K562 (cell line): Measurements from ENCODE around the gene SPHK2. TPM values are rescaled to one million over a fixed set of nuclear protein-coding genes. Genes with fewer than 3 reads are reported as not detected.
A peak's percentile ranks its signal among the peaks of the same experiment; 100 is the strongest.

ENCODE experiments used
- ATF1 ChIP-seq, 2 experiments: fragments of 450-650 bp in 1 of 2; IDR thresholded peaks; 2 replicates each; pipeline ENCODE4 v1.6.1; 2016; ENCODE audit warnings: missing compliant biosample characterization in 1 of 2, missing genetic modification characterization in 1 of 2
- ELF1 ChIP-seq: fragments of 200-800 bp; sonication (Bioruptor generic); IDR thresholded peaks from 2 replicates; pipeline ENCODE4 v1.6.1; 2016; ENCODE audit warnings: missing genetic modification characterization, missing compliant biosample characterization
- JUN ChIP-seq, 2 experiments: sonication (generic) in 1 of 2; formaldehyde crosslinking in 1 of 2; IDR thresholded peaks; 2 replicates each; pipeline versions ENCODE4 v1.6.1 to v1.8.0; 2012 to 2022; ENCODE audit warnings: borderline replicate concordance in 2 of 2, mild to moderate bottlenecking in 2 of 2, improper control_type of control experiment in 1 of 2, low read depth in 1 of 2, low read length in 1 of 2, missing genetic modification reagents in 1 of 2
- MAFK ChIP-seq: IDR thresholded peaks from 2 replicates; pipeline ENCODE4 v1.6.1; 2011; ENCODE audit warnings: low read length, improper control_type of control experiment
- NFATC3 ChIP-seq: fragments of 450-650 bp; IDR thresholded peaks from 2 replicates; pipeline ENCODE4 v1.6.1; 2017; ENCODE audit warnings: mild to moderate bottlenecking
- PHB ChIP-seq: fragments of 250-450 bp; sonication (Bioruptor Pico); IDR thresholded peaks from 2 replicates; pipeline ENCODE4 v1.5.0; 2021
- TEAD2 ChIP-seq: fragments of 450-650 bp; IDR thresholded peaks from 2 replicates; pipeline ENCODE4 v1.6.1; 2016; ENCODE audit warnings: missing genetic modification characterization, control low read depth, missing compliant biosample characterization
- ZNF174 ChIP-seq: fragments of 250-450 bp; sonication (Bioruptor Pico); IDR thresholded peaks from 2 replicates; pipeline ENCODE4 v1.4.0; 2020; ENCODE audit warnings: mild to moderate bottlenecking
- ZNF212 ChIP-seq: fragments of 450-650 bp; formaldehyde crosslinking; IDR thresholded peaks from 2 replicates; pipeline ENCODE4 v1.4.0; 2020; ENCODE audit warnings: mild to moderate bottlenecking
- polyA plus RNA-seq, 8 experiments: library from polyadenylated mRNA; depleted of rRNA in 4 of 8; stranded (reverse) in 5 of 8; unstranded in 3 of 8; fragments of >200 nt; fragmentation: Nextera tagmentation in 2 of 8; fragmentation: Illumina TruSeq in 1 of 8; extraction: Ambion mirVana in 2 of 8; extraction: Trizol in 1 of 8; gene quantifications; 2 replicates each; pipeline versions ENCODE4 v1.2.1 to v1.2.3, GENCODE V29; 2011 to 2014; ENCODE audit warnings: inconsistent platforms in 1 of 8, missing spikeins in 1 of 8
- total RNA-seq, 7 experiments: library from RNA; depleted of rRNA in 6 of 7; stranded (reverse); fragments of >200 nt in 6 of 7; fragmentation: Illumina TruSeq in 2 of 7; extraction: Trizol in 2 of 7; gene quantifications; 2 replicates each; pipeline versions ENCODE4 v1.2.1 to v1.2.3, GENCODE V29; 2011 to 2021; ENCODE audit warnings: low replicate concordance in 1 of 7
- TF ChIP-seq, protein P1 (sequence below): fragments of 450-650 bp; formaldehyde crosslinking; IDR thresholded peaks from 2 replicates; pipeline ENCODE4 v1.4.0; 2020; ENCODE audit warnings: mild to moderate bottlenecking, moderate library complexity
- TF ChIP-seq, protein P2 (sequence below): sonication (generic); formaldehyde crosslinking; IDR thresholded peaks from 2 replicates; pipeline ENCODE4 v1.8.1; 2023; ENCODE audit warnings: mild to moderate bottlenecking, missing genetic modification reagents
- TF ChIP-seq, protein P3 (sequence below): fragments of 450-650 bp; formaldehyde crosslinking; IDR thresholded peaks from 2 replicates; pipeline ENCODE4 v1.4.0; 2022; ENCODE audit warnings: missing genetic modification characterization
- TF ChIP-seq, protein P4 (sequence below): sonication (generic); formaldehyde crosslinking; IDR thresholded peaks from 2 replicates; pipeline ENCODE4 v1.8.1; 2023; ENCODE audit warnings: mild to moderate bottlenecking, missing genetic modification reagents

Gene SPHK2
- total and polyA plus RNA-seq, 9 of the 15 experiments (the other 6 are each of a cell fraction or from before 2014, with no cell fraction given) = 0.10 to 15.2 (median 2.9) TPM

DNA sequence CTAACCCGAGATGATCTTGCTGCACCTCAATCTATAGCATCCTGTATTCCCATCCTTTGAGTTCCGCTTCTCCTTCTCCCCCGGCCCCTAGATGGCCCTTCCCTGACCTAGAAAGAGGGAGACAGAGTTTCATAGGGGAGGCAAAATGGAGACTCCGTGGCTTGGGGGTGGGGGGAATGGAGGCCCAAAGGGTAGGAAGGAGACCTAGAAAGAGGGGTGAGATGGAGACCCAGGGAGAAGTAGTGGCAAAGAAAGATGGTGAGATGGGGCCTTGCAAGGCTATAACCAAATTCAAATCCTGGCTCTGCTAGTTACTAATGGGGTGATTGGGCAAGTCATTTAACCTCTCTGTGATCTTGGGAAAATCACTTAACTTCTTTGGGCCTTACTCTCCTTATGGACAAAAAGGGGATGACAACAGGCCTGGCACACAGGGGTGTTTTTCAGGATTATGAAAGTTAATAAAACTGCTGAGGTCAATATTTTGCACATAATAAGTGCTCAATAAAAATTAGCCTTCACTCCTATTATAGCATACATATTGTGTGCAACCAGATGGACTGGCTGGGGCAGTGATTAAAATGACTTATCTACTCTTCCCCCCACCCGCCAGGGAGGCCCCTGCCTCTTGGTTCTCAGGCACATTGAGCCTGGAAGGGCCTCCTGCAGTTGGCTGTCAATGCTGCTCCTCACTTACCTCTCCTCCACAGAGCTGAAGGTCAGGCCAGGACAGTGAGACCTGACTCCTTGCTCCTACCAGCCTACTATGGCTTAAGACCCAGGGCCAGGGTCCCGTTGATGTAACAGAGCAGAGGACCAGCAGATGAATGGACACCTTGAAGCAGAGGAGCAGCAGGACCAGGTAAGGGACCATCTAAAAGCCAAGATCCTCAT is 633 bp downstream of the SPHK2 start (continued):
- TF ChIP-seq, protein P1, sequence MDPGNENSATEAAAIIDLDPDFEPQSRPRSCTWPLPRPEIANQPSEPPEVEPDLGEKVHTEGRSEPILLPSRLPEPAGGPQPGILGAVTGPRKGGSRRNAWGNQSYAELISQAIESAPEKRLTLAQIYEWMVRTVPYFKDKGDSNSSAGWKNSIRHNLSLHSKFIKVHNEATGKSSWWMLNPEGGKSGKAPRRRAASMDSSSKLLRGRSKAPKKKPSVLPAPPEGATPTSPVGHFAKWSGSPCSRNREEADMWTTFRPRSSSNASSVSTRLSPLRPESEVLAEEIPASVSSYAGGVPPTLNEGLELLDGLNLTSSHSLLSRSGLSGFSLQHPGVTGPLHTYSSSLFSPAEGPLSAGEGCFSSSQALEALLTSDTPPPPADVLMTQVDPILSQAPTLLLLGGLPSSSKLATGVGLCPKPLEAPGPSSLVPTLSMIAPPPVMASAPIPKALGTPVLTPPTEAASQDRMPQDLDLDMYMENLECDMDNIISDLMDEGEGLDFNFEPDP (CRISPR knock-in tag) = peak; percentile 68; the same call in 1 of the 2 replicates
- TF ChIP-seq, protein P2, sequence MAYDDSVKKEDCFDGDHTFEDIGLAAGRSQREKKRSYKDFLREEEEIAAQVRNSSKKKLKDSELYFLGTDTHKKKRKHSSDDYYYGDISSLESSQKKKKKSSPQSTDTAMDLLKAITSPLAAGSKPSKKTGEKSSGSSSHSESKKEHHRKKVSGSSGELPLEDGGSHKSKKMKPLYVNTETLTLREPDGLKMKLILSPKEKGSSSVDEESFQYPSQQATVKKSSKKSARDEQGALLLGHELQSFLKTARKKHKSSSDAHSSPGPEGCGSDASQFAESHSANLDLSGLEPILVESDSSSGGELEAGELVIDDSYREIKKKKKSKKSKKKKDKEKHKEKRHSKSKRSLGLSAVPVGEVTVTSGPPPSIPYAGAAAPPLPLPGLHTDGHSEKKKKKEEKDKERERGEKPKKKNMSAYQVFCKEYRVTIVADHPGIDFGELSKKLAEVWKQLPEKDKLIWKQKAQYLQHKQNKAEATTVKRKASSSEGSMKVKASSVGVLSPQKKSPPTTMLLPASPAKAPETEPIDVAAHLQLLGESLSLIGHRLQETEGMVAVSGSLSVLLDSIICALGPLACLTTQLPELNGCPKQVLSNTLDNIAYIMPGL (CRISPR knock-in tag) = no peak
- no peak for TF ChIP-seq ATF1 (CRISPR knock-in tag; IDR thresholded peaks at IDR 0.05)
- TF ChIP-seq ATF1 (tag; IDR thresholded peaks at IDR 0.05) = no peak
- TF ChIP-seq JUN (IDR thresholded peaks at IDR 0.05; ENCODE audit: borderline replicate concordance, low read depth, low read length) = no peak
- no peak for TF ChIP-seq JUN (CRISPR knock-in tag; IDR thresholded peaks at IDR 0.05; ENCODE audit: borderline replicate concordance)
- no peak for TF ChIP-seq NFATC3
- no peak for TF ChIP-seq PHB
- no peak for TF ChIP-seq TEAD2
- TF ChIP-seq ZNF174 (CRISPR knock-in tag) = no peak
- no peak for TF ChIP-seq ZNF212 (CRISPR knock-in tag)
- TF ChIP-seq, protein P3, sequence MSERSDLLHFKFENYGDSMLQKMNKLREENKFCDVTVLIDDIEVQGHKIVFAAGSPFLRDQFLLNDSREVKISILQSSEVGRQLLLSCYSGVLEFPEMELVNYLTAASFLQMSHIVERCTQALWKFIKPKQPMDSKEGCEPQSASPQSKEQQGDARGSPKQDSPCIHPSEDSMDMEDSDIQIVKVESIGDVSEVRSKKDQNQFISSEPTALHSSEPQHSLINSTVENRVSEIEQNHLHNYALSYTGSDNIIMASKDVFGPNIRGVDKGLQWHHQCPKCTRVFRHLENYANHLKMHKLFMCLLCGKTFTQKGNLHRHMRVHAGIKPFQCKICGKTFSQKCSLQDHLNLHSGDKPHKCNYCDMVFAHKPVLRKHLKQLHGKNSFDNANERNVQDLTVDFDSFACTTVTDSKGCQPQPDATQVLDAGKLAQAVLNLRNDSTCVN (CRISPR knock-in tag) = peak; percentile 58; the same call in 1 of the 2 replicates
- no peak for TF ChIP-seq ELF1 (tag)
- TF ChIP-seq, protein P4, sequence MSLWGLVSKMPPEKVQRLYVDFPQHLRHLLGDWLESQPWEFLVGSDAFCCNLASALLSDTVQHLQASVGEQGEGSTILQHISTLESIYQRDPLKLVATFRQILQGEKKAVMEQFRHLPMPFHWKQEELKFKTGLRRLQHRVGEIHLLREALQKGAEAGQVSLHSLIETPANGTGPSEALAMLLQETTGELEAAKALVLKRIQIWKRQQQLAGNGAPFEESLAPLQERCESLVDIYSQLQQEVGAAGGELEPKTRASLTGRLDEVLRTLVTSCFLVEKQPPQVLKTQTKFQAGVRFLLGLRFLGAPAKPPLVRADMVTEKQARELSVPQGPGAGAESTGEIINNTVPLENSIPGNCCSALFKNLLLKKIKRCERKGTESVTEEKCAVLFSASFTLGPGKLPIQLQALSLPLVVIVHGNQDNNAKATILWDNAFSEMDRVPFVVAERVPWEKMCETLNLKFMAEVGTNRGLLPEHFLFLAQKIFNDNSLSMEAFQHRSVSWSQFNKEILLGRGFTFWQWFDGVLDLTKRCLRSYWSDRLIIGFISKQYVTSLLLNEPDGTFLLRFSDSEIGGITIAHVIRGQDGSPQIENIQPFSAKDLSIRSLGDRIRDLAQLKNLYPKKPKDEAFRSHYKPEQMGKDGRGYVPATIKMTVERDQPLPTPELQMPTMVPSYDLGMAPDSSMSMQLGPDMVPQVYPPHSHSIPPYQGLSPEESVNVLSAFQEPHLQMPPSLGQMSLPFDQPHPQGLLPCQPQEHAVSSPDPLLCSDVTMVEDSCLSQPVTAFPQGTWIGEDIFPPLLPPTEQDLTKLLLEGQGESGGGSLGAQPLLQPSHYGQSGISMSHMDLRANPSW (CRISPR knock-in tag) = no peak
- no peak for TF ChIP-seq MAFK
